ENCODE data around the gene DOK1. TPM values are rescaled to one million over a fixed set of nuclear protein-coding genes. Genes with fewer than 3 reads are reported as not detected.

The DOK1 gene
- polyA plus RNA-seq, 3 donors = 48.0 to 53.6 (median 49.3) TPM

- DNase-seq = no peak
- Mint-ChIP-seq H3K9me3 (no peaks in the 10 kb centered on the region), H3K4me3 (no peak overlapping the region), H3K27ac (no peak overlapping the region), H3K27me3 (ENCODE audit: low read depth in 3 of 3) (peaks cover 4 to 7% (median 5%) of the 10 kb centered on the region in 3 donors), H3K4me1 (peaks cover 33% of the 10 kb centered on the region), H3K36me3 (no peaks in the 10 kb centered on the region)
- no peak overlapping the region for H3K4me3 ChIP-seq (replicated peaks in 1 of 3; ENCODE audit: low read depth in 2 of 3, low read length in 3 of 3)
- no peak overlapping the region for H2AFZ ChIP-seq (ENCODE audit: insufficient read depth, low read depth, low read length, poor library complexity, severe bottlenecking)
- H3K36me3 ChIP-seq (replicated peaks in 1 of 2; ENCODE audit: control insufficient read depth in 1 of 2, insufficient read depth in 2 of 2, low read length in 2 of 2) = no peaks in the 10 kb centered on the region
- no peaks in the 10 kb centered on the region for H3K79me2 ChIP-seq (ENCODE audit: insufficient read depth, low read length)
- H3K27me3 ChIP-seq (ENCODE audit: control insufficient read depth in 2 of 2, insufficient read depth in 2 of 2, low read length in 2 of 2) = peaks cover 0 to 3% of the 10 kb centered on the region in 2 donors
- no peak overlapping the region for H3K27ac ChIP-seq (ENCODE audit: low read depth in 1 of 2, low read length in 2 of 2)
- H3K4me1 ChIP-seq (ENCODE audit: control insufficient read depth in 1 of 2, insufficient read depth in 2 of 2, low read length in 2 of 2) = peaks cover 26 to 31% of the 10 kb centered on the region in 2 donors
- 100% methylated on average over 1 of the region's 2 CpGs for WGBS (ENCODE audit: insufficient coverage)
- no peak overlapping the region for H3K4me2 ChIP-seq (replicated peaks; ENCODE audit: extremely low read depth, low read length, poor library complexity, severe bottlenecking)
- intact Hi-C loops (cut with micrococcal nuclease) = loop anchor here (5.0 to 10.0 kb wide), 2 partner anchors 36 to 54 kb away; partner anchors contain the start of genes DOK1 (in 2 of the 2) and LOXL3 (in 2 of the 2)
- no peak for TF ChIP-seq CTCF (IDR thresholded peaks at IDR 0.05)
- no peaks in the 10 kb centered on the region for H3K9me3 ChIP-seq (replicated peaks in 1 of 2; ENCODE audit: control insufficient read depth in 1 of 2, insufficient read depth in 1 of 2, low read length in 2 of 2)
- no peak overlapping the region for H3K9ac ChIP-seq (ENCODE audit: insufficient read depth, low read length, poor library complexity, severe bottlenecking)
- H4K20me1 ChIP-seq (ENCODE audit: insufficient read depth, low read length) = no peaks in the 10 kb centered on the region
Observed at GRCh38 chr2:74588664-74589063, 34.1 kb downstream of the DOK1 start.

- no peaks in the 10 kb centered on the region for H3K9me3 ChIP-seq (replicated peaks in 1 of 2; ENCODE audit: control insufficient read depth in 1 of 2, insufficient read depth in 1 of 2, low read length in 2 of 2)
- peaks cover 0 to 8% of the 10 kb centered on the region in 2 donors for H3K27me3 ChIP-seq (ENCODE audit: control insufficient read depth in 2 of 2, insufficient read depth in 2 of 2, low read length in 2 of 2)
- Mint-ChIP-seq H3K36me3 (no peaks in the 10 kb centered on the region), H3K4me3 (peak overlapping the region in 1 of 2 donors; percentile 4), H3K9me3 (no peaks in the 10 kb centered on the region), H3K27ac (no peak overlapping the region), H3K27me3 (ENCODE audit: low read depth in 3 of 3) (peaks cover 10 to 18% (median 11%) of the 10 kb centered on the region in 3 donors), H3K4me1 (peaks cover 2% of the 10 kb centered on the region)
- no peaks in the 10 kb centered on the region for H3K36me3 ChIP-seq (replicated peaks in 1 of 2; ENCODE audit: control insufficient read depth in 1 of 2, insufficient read depth in 2 of 2, low read length in 2 of 2)
- no peak overlapping the region for H3K4me2 ChIP-seq (replicated peaks; ENCODE audit: extremely low read depth, low read length, poor library complexity, severe bottlenecking)
- H2AFZ ChIP-seq (ENCODE audit: insufficient read depth, low read depth, low read length, poor library complexity, severe bottlenecking) = no peak overlapping the region
- intact Hi-C loops (cut with micrococcal nuclease) = no loop called here
- WGBS (ENCODE audit: insufficient coverage) = 100% methylated on average over 1 of the region's 4 CpGs
- H3K4me3 ChIP-seq (replicated peaks in 1 of 3; ENCODE audit: low read depth in 2 of 3, low read length in 3 of 3) = no peak overlapping the region
- no peaks in the 10 kb centered on the region for H4K20me1 ChIP-seq (ENCODE audit: insufficient read depth, low read length)
- H3K4me1 ChIP-seq (ENCODE audit: control insufficient read depth in 1 of 2, insufficient read depth in 2 of 2, low read length in 2 of 2) = no peaks in the 10 kb centered on the region
- no peak for TF ChIP-seq CTCF (IDR thresholded peaks at IDR 0.05)
- DNase-seq = no peak
- H3K27ac ChIP-seq (ENCODE audit: low read depth in 1 of 2, low read length in 2 of 2) = no peak overlapping the region
- H3K79me2 ChIP-seq (ENCODE audit: insufficient read depth, low read length) = no peaks in the 10 kb centered on the region
- H3K9ac ChIP-seq (ENCODE audit: insufficient read depth, low read length, poor library complexity, severe bottlenecking) = no peak overlapping the region
Observed at GRCh38 chr2:74593826-74594772, 39.6 kb downstream of the DOK1 start.

Measured in CD14-positive monocyte (primary cell).